Activated naive CD4-positive, alpha-beta T cell (primary cell): ENCODE measurements around the gene SLC16A5.
A peak's percentile ranks its signal among the peaks of the same experiment; 100 is the strongest.
"Not testable (repeated sequence)": the region's sequence is repeated elsewhere in the genome, so short reads cannot be mapped to it uniquely, and the experiment has no call there.

Experiments used
- DNase-seq, 4 experiments: peaks; one replicate each; lab custom pipeline; 2025; lab: John Stamatoyannopoulos, UW

SLC16A5 gene

GRCh38 chr17:75133607-75134347 is 46.0 kb downstream of the SLC16A5 start:
- DNase-seq: not testable (repeated sequence)

GRCh38 chr17:75135452-75135851 is 47.7 kb downstream of the SLC16A5 start:
- DNase-seq: no peak

DNA sequence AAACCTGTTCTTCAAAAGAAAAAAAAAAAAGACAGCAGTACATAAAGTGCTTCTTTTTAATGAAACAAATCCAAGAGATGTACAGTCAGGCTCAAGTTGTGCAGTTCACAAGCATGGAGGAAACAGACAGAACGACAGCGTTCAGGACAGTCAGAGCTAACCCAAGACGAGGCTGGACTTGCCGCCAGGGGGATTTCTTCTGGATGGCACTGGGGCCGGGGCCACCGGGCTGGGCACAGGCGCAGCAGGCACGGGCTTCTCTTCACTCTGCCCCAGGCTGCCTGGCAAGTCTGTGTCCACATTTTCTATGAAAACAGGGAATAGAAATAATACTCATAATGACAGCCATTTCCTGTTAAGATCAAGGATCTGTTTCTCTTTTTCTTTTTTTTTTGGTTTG is 48.2 kb downstream of the SLC16A5 start:
- DNase-seq: no peak

DNA sequence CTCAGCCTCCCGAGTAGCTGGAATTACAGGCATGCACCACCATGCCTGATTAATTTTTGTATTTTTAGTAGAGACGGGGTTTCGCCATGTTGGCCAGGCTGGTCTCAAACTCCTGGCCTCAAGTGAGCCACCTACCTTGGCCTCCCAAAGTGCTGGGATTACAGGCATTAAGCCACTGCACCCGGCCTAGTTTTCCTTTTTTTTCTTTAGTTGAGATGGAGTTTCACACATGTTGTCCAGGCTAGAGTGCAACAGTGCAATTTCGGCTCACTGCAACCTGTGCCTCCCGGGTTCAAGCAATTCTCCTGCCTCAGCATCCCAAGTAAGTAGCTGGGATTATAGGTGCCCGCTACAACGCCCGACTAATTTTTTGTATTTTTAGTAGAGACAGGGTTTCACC is 50.0 kb downstream of the SLC16A5 start:
- DNase-seq: not testable (repeated sequence)

DNA sequence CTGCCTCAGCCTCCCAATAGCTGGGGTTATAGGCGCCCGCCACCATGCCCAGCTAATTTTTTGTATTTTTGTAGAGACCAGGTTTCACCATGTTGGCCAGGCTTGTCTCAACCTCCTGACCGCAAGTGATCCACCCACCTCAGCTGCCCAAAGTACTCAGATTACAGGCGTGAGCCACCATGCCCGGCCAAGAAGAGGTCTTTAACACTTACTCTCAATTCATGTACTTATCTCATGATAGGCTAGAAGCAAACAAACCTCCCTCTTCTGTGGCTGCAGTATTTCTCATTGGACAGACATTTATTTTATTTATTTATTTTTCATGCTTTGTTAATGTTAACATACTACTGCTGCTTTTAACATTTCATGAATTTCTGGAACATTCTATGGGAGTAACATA is 50.8 kb downstream of the SLC16A5 start:
- DNase-seq: no peak

GRCh38 chr17:75142236-75142971 is 54.6 kb downstream of the SLC16A5 start:
- no peak for DNase-seq

DNA sequence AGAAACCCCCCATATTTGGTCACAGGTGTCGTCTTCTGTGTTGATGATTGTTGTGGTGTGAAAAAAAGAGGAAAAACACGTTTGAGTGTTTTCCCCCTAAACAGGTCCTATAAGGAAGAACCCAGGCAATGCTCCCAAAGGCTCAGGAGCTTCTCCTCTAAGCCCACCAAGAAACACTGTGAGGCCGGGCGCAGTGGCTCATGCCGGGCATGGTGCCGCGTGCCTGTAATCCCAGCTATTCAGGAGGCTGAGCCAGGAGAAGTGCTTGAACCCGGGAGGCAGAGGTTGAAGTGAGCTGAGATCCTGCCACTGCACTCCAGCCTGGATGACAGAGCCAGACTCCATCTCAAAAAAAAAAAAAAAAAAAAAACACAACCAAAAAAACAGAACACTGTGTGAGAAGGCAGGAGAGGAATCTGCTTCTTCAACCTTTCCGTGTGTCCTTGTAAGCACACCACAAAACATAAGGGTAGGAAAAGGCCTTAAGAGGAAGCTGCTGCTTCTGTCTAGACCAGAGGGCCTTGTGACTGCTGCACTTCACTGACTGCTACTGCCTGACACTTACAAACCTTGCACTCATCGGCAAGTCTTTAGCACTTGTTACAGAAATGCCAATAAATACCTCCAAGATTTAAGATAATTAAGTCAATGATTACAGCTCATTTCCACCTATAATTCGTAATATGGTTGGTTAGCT is 57.2 kb downstream of the SLC16A5 start:
- no peak for DNase-seq

DNA sequence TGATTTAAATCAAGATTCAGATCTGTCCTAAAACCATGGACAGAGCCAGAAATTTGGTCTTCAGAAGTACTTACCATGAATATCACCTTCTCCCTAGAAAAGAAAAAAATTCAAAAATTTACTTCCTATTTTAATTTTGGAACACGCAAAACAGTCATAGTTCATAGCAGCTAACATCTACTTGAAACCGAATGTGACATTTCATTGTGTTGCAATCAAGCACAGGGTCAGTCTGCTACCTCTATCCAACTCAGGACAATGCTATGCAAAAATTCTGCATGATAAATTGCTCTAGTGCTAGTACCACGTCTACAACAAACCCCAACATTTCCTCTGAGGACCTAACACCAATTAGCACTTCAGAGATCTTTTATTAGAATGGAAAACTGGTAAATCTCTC is 58.8 kb downstream of the SLC16A5 start:
- no peak for DNase-seq

- no peak for DNase-seq
Observed at GRCh38 chr17:75147878-75148546, 60.3 kb downstream of the SLC16A5 start.

GRCh38 chr17:75151930-75152329 is 64.2 kb downstream of the SLC16A5 start:
- no peak for DNase-seq

DNA sequence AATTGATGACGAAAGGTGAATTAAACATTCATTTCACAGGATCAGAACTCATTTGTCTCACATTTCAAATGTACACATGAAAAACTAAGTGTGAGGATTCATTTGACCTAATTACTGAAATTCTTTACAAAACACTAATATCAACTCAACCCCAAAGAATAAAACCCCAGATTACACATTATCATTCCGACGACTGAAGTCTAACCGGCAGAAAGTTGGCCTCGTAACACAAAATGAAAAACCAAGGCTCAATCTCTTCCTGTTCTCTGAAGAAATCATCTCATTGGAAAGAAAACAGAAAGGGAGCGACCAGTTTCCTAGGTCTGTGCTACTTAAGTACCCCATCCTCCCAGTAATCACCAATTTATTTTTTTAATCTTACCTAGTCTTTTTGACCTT is 64.8 kb downstream of the SLC16A5 start:
- DNase-seq: no peak

DNA sequence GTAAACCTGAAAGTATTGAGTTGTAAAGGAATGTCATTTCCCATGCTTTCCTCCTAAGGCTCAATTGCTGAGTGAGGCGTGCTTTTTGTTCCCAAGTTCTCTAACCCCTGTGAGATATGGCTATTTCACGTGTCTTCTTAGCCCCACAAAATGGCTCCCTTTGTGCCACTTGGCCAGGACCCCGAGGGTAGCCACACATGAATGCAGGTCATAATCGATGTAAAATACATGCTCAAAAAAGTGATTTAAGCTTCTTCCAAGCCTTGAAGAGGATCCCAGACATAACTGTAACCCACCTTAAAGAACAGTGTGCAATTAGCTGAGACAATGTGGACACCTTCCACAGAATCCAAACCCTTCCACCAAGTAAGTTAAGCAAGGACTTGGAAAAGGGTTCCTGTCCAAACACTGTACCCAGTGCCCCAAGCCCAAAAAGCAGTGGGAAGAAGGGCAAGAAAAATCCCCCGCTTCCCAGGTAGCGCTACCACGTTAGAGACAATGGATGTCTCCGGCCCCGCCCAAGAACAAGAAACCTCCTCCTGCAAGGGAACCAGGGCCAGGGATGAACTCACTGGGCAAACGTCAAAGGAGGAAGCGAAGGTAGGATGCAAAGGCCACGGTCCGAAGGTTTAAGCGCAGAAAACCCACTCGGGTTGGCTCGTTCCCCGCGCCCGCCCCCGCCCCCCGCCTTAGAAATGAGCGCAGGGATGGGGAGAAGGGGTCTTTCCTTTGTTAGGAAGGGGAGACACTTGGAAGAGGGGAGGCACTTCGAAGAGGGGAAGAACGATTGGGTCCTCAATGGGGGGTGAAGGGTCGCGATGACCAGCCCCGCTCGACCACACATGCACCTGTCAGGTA is 65.4 kb downstream of the SLC16A5 start:
- DNase-seq: no peak

GRCh38 chr17:75153780-75154194 is 66.0 kb downstream of the SLC16A5 start:
- no peak for DNase-seq

DNA sequence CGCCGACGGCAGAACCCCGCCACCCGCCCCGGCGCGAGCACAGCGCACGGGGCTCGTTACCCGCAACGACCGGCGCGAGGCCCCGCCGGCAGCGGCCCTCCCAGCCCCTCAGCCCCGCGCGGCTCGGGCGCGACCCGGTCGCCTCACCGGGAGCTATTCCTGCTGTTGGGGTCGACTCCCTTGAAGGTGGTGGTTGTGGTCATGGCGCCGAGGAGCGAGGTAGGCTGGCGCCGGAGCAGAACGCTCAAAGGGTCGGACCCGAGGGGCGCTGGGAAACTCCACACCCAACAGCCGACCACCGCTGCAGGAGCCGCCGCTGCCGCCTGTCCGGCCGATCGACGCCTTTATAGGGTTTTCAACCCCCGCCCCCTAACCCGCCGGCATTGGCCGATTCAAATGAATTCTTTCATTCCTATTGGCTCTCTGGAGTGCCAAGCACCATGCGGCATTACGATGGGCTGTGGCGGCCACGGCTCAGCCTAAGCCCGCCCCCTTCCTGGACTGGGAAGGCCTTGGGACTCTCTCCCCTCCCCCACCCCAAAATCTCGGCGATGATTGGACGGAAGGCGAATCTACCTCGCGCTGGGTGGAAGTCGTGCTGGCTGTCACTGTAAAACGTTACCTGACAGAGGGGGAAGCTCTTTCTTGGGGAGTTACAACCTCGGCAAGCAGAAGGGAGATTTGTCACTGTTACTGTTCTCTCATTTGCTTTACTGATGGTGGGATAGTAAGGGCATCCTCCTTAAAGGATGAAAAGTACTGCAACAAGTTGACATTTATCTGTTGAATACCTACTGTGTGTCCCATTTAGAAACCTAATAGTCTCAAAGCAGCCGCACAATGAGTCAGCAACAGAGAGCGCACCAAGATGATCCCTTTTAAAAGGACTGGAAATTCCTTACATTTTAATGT is 66.7 kb downstream of the SLC16A5 start, which contains the start of gene JPT1:
JPT1 (minus strand) TSS at position 318 of the 912 bp plus-strand sequence; CDS start at position 203, 115 bp downstream.
- peak; percentile 86 to 96 (median 92) for DNase-seq

GRCh38 chr17:75155191-75155601 is 67.4 kb downstream of the SLC16A5 start:
- no peak for DNase-seq
